GM23338 (cell line): Measurements from ENCODE around the gene NHSL1. TPM values are rescaled to one million over a fixed set of nuclear protein-coding genes. Genes with fewer than 3 reads are reported as not detected.

Experiments
- ATAC-seq: fragments of 200-7000 bp; cut with Tn5 transposase; 3 replicates; pipeline ENCODE4 v1.9.1; 2020
- DNase-seq: peaks from one replicate; pipeline ENCODE4 v3.0.0-alpha.2; 2015; ENCODE audit warnings: low spot score
- H2AFZ ChIP-seq: fragments of 200-600 bp; sonication (generic); 2 replicates; pipeline ENCODE4 v1.8.0; 2016; ENCODE audit warnings: antibody characterized with exemption, mild to moderate bottlenecking, moderate library complexity
- H3F3A ChIP-seq: fragments of 200-600 bp; sonication (generic); replicated peaks from 2 replicates; pipeline ENCODE4 v1.8.0; 2017; ENCODE audit warnings: antibody characterized with exemption, mixed run types, low read depth
- H3K27ac ChIP-seq: fragments of 200-600 bp; sonication (generic); 2 replicates; pipeline ENCODE4 v1.6.1; 2016; ENCODE audit warnings: low read depth
- H3K27me3 ChIP-seq: fragments of 200-600 bp; sonication (generic); 2 replicates; pipeline ENCODE4 v1.8.0; 2016; ENCODE audit warnings: mild to moderate bottlenecking, mixed run types, moderate library complexity; ENCODE audit not compliant: insufficient read depth
- H3K36me3 ChIP-seq: fragments of 200-600 bp; sonication (generic); 2 replicates; pipeline ENCODE4 v1.8.0; 2016; ENCODE audit warnings: mild to moderate bottlenecking; ENCODE audit not compliant: insufficient read depth
- H3K4me1 ChIP-seq: fragments of 200-600 bp; sonication (generic); 2 replicates; pipeline ENCODE4 v1.8.0; 2016; ENCODE audit warnings: mild to moderate bottlenecking, moderate library complexity; ENCODE audit not compliant: insufficient read depth
- H3K4me2 ChIP-seq: fragments of 200-600 bp; sonication (generic); 2 replicates; pipeline ENCODE4 v1.7.1; 2017; ENCODE audit warnings: mixed run types
- H3K4me3 ChIP-seq: fragments of 200-600 bp; sonication (generic); 2 replicates; pipeline ENCODE4 v1.6.1; 2016; ENCODE audit warnings: mixed run types
- H3K79me2 ChIP-seq: fragments of 200-600 bp; sonication (generic); replicated peaks from 2 replicates; pipeline ENCODE4 v1.8.0; 2017; ENCODE audit warnings: mild to moderate bottlenecking; ENCODE audit not compliant: insufficient read depth
- H3K9me2 ChIP-seq: fragments of 200-600 bp; sonication (generic); 2 replicates; pipeline ENCODE4 v1.8.0; 2017; ENCODE audit not compliant: insufficient read depth
- H4K20me1 ChIP-seq: fragments of 200-600 bp; sonication (generic); replicated peaks from 2 replicates; pipeline ENCODE4 v1.8.0; 2017; ENCODE audit warnings: mild to moderate bottlenecking; ENCODE audit not compliant: insufficient read depth
- H3K27ac Mint-ChIP-seq: 2 replicates; pipeline ENCODE4 v1.8.0; 2020; ENCODE audit warnings: inconsistent platforms, mild to moderate bottlenecking, moderate library complexity, mixed read lengths
- H3K27me3 Mint-ChIP-seq: 3 replicates; pipeline ENCODE4 v1.8.0; 2022; ENCODE audit warnings: low read depth, mild to moderate bottlenecking, moderate library complexity, mixed read lengths, inconsistent platforms; ENCODE audit not compliant: insufficient read depth, poor library complexity
- H3K36me3 Mint-ChIP-seq: 3 replicates; pipeline ENCODE4 v1.8.0; 2021; ENCODE audit warnings: low read depth, mild to moderate bottlenecking, inconsistent platforms, moderate library complexity, mixed read lengths
- H3K4me1 Mint-ChIP-seq: 3 replicates; pipeline ENCODE4 v1.8.0; 2020; ENCODE audit warnings: mild to moderate bottlenecking, inconsistent platforms, mixed read lengths
- H3K4me3 Mint-ChIP-seq: 3 replicates; pipeline ENCODE4 v1.8.0; 2021; ENCODE audit warnings: moderate library complexity, mild to moderate bottlenecking, inconsistent platforms, mixed read lengths
- H3K9me3 Mint-ChIP-seq: 3 replicates; pipeline ENCODE4 v1.8.0; 2020; ENCODE audit warnings: moderate library complexity, mild to moderate bottlenecking, inconsistent platforms, mixed read lengths
- CTCF ChIP-seq, 2 experiments: fragments of 200-600 bp in 1 of 2; sonication (generic) in 1 of 2; conservative IDR thresholded peaks; 2 replicates each; pipeline versions ENCODE4 v1.5.1 to v1.6.1; 2016 to 2017; ENCODE audit warnings: antibody characterized with exemption in 2 of 2, low read depth in 2 of 2, mild to moderate bottlenecking in 2 of 2, moderate library complexity in 1 of 2
- ETS1 ChIP-seq: IDR thresholded peaks from 2 replicates; pipeline ENCODE4 v1.6.1; 2016; ENCODE audit warnings: antibody characterized with exemption
- EZH2 ChIP-seq: fragments of 200-600 bp; sonication (generic); IDR thresholded peaks from one replicate; pipeline ENCODE4 v1.8.0; 2017; ENCODE audit warnings: antibody characterized with exemption, mild to moderate bottlenecking, low read depth; ENCODE audit not compliant: unreplicated experiment
- EZH2phosphoT487 ChIP-seq: fragments of 200-600 bp; sonication (generic); IDR thresholded peaks from one replicate; pipeline ENCODE4 v1.8.1; 2018; ENCODE audit warnings: antibody characterized with exemption; ENCODE audit not compliant: unreplicated experiment
- JUNB ChIP-seq: IDR thresholded peaks from one replicate; pipeline ENCODE4 v1.6.1; 2016; ENCODE audit warnings: antibody characterized with exemption; ENCODE audit not compliant: unreplicated experiment
- NANOG ChIP-seq: IDR thresholded peaks from 2 replicates; pipeline ENCODE4 v1.6.1; 2016; ENCODE audit warnings: antibody characterized with exemption, borderline replicate concordance
- STAT1 ChIP-seq: IDR thresholded peaks from one replicate; pipeline ENCODE4 v1.6.1; 2016; ENCODE audit warnings: antibody characterized with exemption; ENCODE audit not compliant: unreplicated experiment
- ZNF114 ChIP-seq: fragments of 250-450 bp; sonication (Bioruptor Pico); IDR thresholded peaks from 2 replicates; pipeline ENCODE4 v1.5.0; 2020; ENCODE audit warnings: mild to moderate bottlenecking, moderate library complexity
- ZNF462 ChIP-seq: fragments of 250-450 bp; sonication (Bioruptor Pico); IDR thresholded peaks from 2 replicates; pipeline ENCODE4 v1.5.0; 2020; ENCODE audit warnings: mild to moderate bottlenecking, moderate library complexity
- polyA plus RNA-seq: library from polyadenylated mRNA; unstranded; fragments of >200 nt; fragmentation: Nextera tagmentation; extraction: Ambion mirVana; gene quantifications from 2 replicates; pipeline ENCODE4 v1.2.1, GENCODE V29; 2016
- total RNA-seq: library from RNA; depleted of rRNA; stranded (reverse); fragments of >200 nt; shearing (Covaris generic); gene quantifications from 2 replicates; pipeline ENCODE4 v1.2.3, GENCODE V29; 2014

The NHSL1 gene
- total and polyA plus RNA-seq, 2 experiments from 2014 or later: 11.2 to 24.5 TPM

GRCh38 chr6:138382498-138383265 lies 116.6 kb downstream of the NHSL1 start:
- Mint-ChIP-seq H3K27ac (no peak overlapping the region), H3K4me1 (peaks cover 24% of the 10 kb centered on the region), H3K27me3 (peaks cover 8% of the 10 kb centered on the region), H3K4me3 (no peak overlapping the region), H3K9me3 (no peaks in the 10 kb centered on the region), H3K36me3 (no peaks in the 10 kb centered on the region)
- H3K4me1 ChIP-seq: peaks cover 16% of the 10 kb centered on the region
- ATAC-seq (peak; percentile 95), DNase-seq (peak; percentile 60)
- 0 out of 2 replicates have a peak overlapping the region, but pooled peaks have one; percentile 30 for H2AFZ ChIP-seq
- H3F3A ChIP-seq: no peaks in the 10 kb centered on the region
- no peak overlapping the region for H3K4me2 ChIP-seq
- H3K4me3 ChIP-seq: no peak overlapping the region
- no peaks in the 10 kb centered on the region for H3K79me2 ChIP-seq
- H3K9me2 ChIP-seq: no peaks in the 10 kb centered on the region
- no peaks in the 10 kb centered on the region for H3K27me3 ChIP-seq
- H4K20me1 ChIP-seq: no peaks in the 10 kb centered on the region
- no peak overlapping the region for H3K27ac ChIP-seq
- TF ChIP-seq STAT1 (no peak), CTCF (conservative IDR thresholded peaks at IDR 0.05; ENCODE audit: low read depth in 2 of 2) (peak; percentile 48 to 58; a peak in 3 of 4 replicates), EZH2 (no peak)
- H3K36me3 ChIP-seq: no peaks in the 10 kb centered on the region

GRCh38 chr6:138378463-138378862 lies 120.8 kb downstream of the NHSL1 start:
- Mint-ChIP-seq H3K4me1 (peaks cover 22% of the 10 kb centered on the region), H3K27me3 (peaks cover 6% of the 10 kb centered on the region), H3K4me3 (no peak overlapping the region), H3K9me3 (no peaks in the 10 kb centered on the region; the same call in 2 of the 3 replicates), H3K27ac (no peak overlapping the region), H3K36me3 (no peaks in the 10 kb centered on the region)
- Histone ChIP-seq H3K27ac (no peak overlapping the region), H2AFZ (no peak overlapping the region), H3K36me3 (no peaks in the 10 kb centered on the region), H3K4me2 (peak overlapping the region; percentile 46; the same call in 1 of the 2 replicates), H3F3A (no peaks in the 10 kb centered on the region), H3K79me2 (no peaks in the 10 kb centered on the region), H3K9me2 (no peaks in the 10 kb centered on the region), H4K20me1 (no peaks in the 10 kb centered on the region), H3K4me3 (no peak overlapping the region; the same call in 1 of the 2 replicates), H3K4me1 (peaks cover 19% of the 10 kb centered on the region), H3K27me3 (no peaks in the 10 kb centered on the region)
- no peak for ATAC-seq
- peak; percentile 57 for DNase-seq
- TF ChIP-seq ETS1 (no peak), ZNF462 (CRISPR knock-in tag) (no peak), JUNB (no peak), ZNF114 (CRISPR knock-in tag) (no peak), NANOG (no peak), EZH2phosphoT487 (no peak)
